ENCODE measurements around the gene TDRD7.

DNA sequence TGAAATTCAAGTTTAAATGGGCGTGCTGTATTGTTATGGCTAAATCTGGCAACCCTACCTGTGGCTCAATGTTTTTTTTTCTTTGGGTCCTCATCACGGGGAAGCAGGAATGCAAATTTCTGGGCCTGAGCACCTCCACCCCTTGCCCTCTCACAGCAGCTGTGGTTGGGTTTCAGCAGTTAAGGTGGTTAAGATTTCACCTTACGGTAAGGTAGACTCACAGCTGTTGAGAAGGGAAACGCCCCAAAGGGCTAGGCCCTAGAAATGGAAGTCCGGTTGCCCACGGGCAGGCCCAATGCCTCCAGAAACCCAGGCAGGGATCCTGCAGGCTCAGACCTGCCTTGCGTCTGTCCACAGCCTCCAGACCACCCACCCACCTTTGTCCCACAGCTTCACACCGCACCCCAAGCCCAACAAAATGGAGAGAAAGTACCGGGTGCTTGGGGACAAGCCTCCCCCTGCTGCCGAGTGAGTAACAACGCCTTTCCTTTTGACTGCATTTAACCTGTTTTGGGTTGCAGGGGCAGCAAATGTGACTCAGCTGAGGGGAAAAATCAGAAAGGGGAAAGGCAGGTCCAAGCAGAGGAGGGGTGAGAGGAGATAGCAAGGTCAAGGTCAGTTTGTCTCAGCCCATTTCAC is 48.1 kb upstream of the TDRD7 start:
- TF ChIP-seq CTCF (IDR thresholded peaks at IDR 0.05; ENCODE audit: poor library complexity) (no peak), EZH2 (IDR thresholded peaks at IDR 0.05; ENCODE audit: borderline replicate concordance) (no peak), EZH2phosphoT487 (IDR thresholded peaks at IDR 0.05; ENCODE audit: low read depth, severe bottlenecking, unreplicated experiment) (no peak)

Data from hepatocyte (in vitro differentiated cells).